Measurements from ENCODE around the gene ITPRID2.

ITPRID2 gene

GRCh38 chr2:181885096-181885495, 6.4 kb upstream of the ITPRID2 start:
- H3K27ac ChIP-seq (ENCODE audit: low read length): no peak overlapping the region
- no peaks in the 10 kb centered on the region for H3K9me3 ChIP-seq (ENCODE audit: insufficient read depth, low read depth, low read length)
- peaks cover 1% of the 10 kb centered on the region; the same call in 1 of the 2 replicates for H3K27me3 ChIP-seq (ENCODE audit: insufficient read depth, low read length)
- H3K36me3 ChIP-seq (ENCODE audit: insufficient read depth, low read depth, low read length): no peaks in the 10 kb centered on the region
- H3K4me3 ChIP-seq (ENCODE audit: low read length): no peak overlapping the region
- no peak overlapping the region for H3K9ac ChIP-seq (ENCODE audit: low read depth, low read length)
- H3K4me1 ChIP-seq (ENCODE audit: insufficient read depth, low read length): no peaks in the 10 kb centered on the region

GRCh38 chr2:181886192-181886591, 5.3 kb upstream of the ITPRID2 start:
- no peaks in the 10 kb centered on the region for H3K9me3 ChIP-seq (ENCODE audit: insufficient read depth, low read depth, low read length)
- no peaks in the 10 kb centered on the region for H3K36me3 ChIP-seq (ENCODE audit: insufficient read depth, low read depth, low read length)
- peaks cover 12% of the 10 kb centered on the region; the same call in 1 of the 2 replicates for H3K27me3 ChIP-seq (ENCODE audit: insufficient read depth, low read length)
- H3K9ac ChIP-seq (ENCODE audit: low read depth, low read length): no peak overlapping the region
- H3K4me1 ChIP-seq (ENCODE audit: insufficient read depth, low read length): peaks cover 7% of the 10 kb centered on the region
- no peak overlapping the region for H3K4me3 ChIP-seq (ENCODE audit: low read length)
- H3K27ac ChIP-seq (ENCODE audit: low read length): no peak overlapping the region

GRCh38 chr2:181887045-181887444, 4.5 kb upstream of the ITPRID2 start:
- peaks cover 14% of the 10 kb centered on the region; the same call in 1 of the 2 replicates for H3K27me3 ChIP-seq (ENCODE audit: insufficient read depth, low read length)
- no peak overlapping the region for H3K9ac ChIP-seq (ENCODE audit: low read depth, low read length)

GRCh38 chr2:181889776-181890175, 1.8 kb upstream of the ITPRID2 start:
- no peaks in the 10 kb centered on the region for H3K36me3 ChIP-seq (ENCODE audit: insufficient read depth, low read depth, low read length)
- no peak overlapping the region for H3K4me3 ChIP-seq (ENCODE audit: low read length)
- H3K9me3 ChIP-seq (ENCODE audit: insufficient read depth, low read depth, low read length): no peaks in the 10 kb centered on the region
- H3K27me3 ChIP-seq (ENCODE audit: insufficient read depth, low read length): peaks cover 32% of the 10 kb centered on the region
- H3K4me1 ChIP-seq (ENCODE audit: insufficient read depth, low read length): peaks cover 7% of the 10 kb centered on the region
- H3K9ac ChIP-seq (ENCODE audit: low read depth, low read length): no peak overlapping the region
- H3K27ac ChIP-seq (ENCODE audit: low read length): no peak overlapping the region

More at GRCh38 chr2:181887045-181887444, 4.5 kb upstream of the ITPRID2 start:
- no peaks in the 10 kb centered on the region for H3K36me3 ChIP-seq (ENCODE audit: insufficient read depth, low read depth, low read length)
- no peak overlapping the region for H3K27ac ChIP-seq (ENCODE audit: low read length)
- H3K9me3 ChIP-seq (ENCODE audit: insufficient read depth, low read depth, low read length): no peaks in the 10 kb centered on the region
- no peak overlapping the region for H3K4me3 ChIP-seq (ENCODE audit: low read length)
- H3K4me1 ChIP-seq (ENCODE audit: insufficient read depth, low read length): peaks cover 7% of the 10 kb centered on the region

- H3K9me3 ChIP-seq (ENCODE audit: insufficient read depth, low read depth, low read length): no peaks in the 10 kb centered on the region
- no peaks in the 10 kb centered on the region for H3K36me3 ChIP-seq (ENCODE audit: insufficient read depth, low read depth, low read length)
- no peak overlapping the region for H3K9ac ChIP-seq (ENCODE audit: low read depth, low read length)
- peaks cover 32% of the 10 kb centered on the region for H3K27me3 ChIP-seq (ENCODE audit: insufficient read depth, low read length)
- peaks cover 7% of the 10 kb centered on the region for H3K4me1 ChIP-seq (ENCODE audit: insufficient read depth, low read length)
- H3K4me3 ChIP-seq (ENCODE audit: low read length): no peak overlapping the region
- no peak overlapping the region for H3K27ac ChIP-seq (ENCODE audit: low read length)
Observed at GRCh38 chr2:181890271-181890670, 1.3 kb upstream of the ITPRID2 start.

- H3K4me3 ChIP-seq (ENCODE audit: low read length): peak overlapping the region; percentile 94
- peaks cover 7% of the 10 kb centered on the region for H3K4me1 ChIP-seq (ENCODE audit: insufficient read depth, low read length)
- H3K36me3 ChIP-seq (ENCODE audit: insufficient read depth, low read depth, low read length): no peaks in the 10 kb centered on the region
- no peak overlapping the region for H3K27ac ChIP-seq (ENCODE audit: low read length)
- peak overlapping the region; percentile 79 for H3K9ac ChIP-seq (ENCODE audit: low read depth, low read length)
- H3K27me3 ChIP-seq (ENCODE audit: insufficient read depth, low read length): peaks cover 32% of the 10 kb centered on the region
- H3K9me3 ChIP-seq (ENCODE audit: insufficient read depth, low read depth, low read length): no peaks in the 10 kb centered on the region
Observed at GRCh38 chr2:181891966-181892798, 652 bp downstream of the ITPRID2 start.

- Histone ChIP-seq H3K36me3 (ENCODE audit: insufficient read depth, low read depth, low read length) (no peaks in the 10 kb centered on the region), H3K4me1 (ENCODE audit: insufficient read depth, low read length) (peaks cover 7% of the 10 kb centered on the region), H3K9me3 (ENCODE audit: insufficient read depth, low read depth, low read length) (no peaks in the 10 kb centered on the region), H3K27me3 (ENCODE audit: insufficient read depth, low read length) (peaks cover 32% of the 10 kb centered on the region), H3K9ac (ENCODE audit: low read depth, low read length) (peak overlapping the region; percentile 79), H3K4me3 (ENCODE audit: low read length) (peak overlapping the region; percentile 94), H3K27ac (ENCODE audit: low read length) (no peak overlapping the region)
Observed at GRCh38 chr2:181892799-181893435, 1.4 kb downstream of the ITPRID2 start.

- Histone ChIP-seq H3K36me3 (ENCODE audit: insufficient read depth, low read depth, low read length) (peaks cover 5% of the 10 kb centered on the region; the same call in 1 of the 2 replicates), H3K4me3 (ENCODE audit: low read length) (no peak overlapping the region), H3K27me3 (ENCODE audit: insufficient read depth, low read length) (peaks cover 32% of the 10 kb centered on the region), H3K9ac (ENCODE audit: low read depth, low read length) (no peak overlapping the region), H3K27ac (ENCODE audit: low read length) (no peak overlapping the region), H3K4me1 (ENCODE audit: insufficient read depth, low read length) (peaks cover 7% of the 10 kb centered on the region), H3K9me3 (ENCODE audit: insufficient read depth, low read depth, low read length) (no peaks in the 10 kb centered on the region)
Observed at GRCh38 chr2:181894381-181894780, 2.9 kb downstream of the ITPRID2 start.

GRCh38 chr2:181895818-181896217, 4.3 kb downstream of the ITPRID2 start:
- H3K4me3 ChIP-seq (ENCODE audit: low read length): no peak overlapping the region
- no peaks in the 10 kb centered on the region for H3K9me3 ChIP-seq (ENCODE audit: insufficient read depth, low read depth, low read length)
- peaks cover 23% of the 10 kb centered on the region for H3K27me3 ChIP-seq (ENCODE audit: insufficient read depth, low read length)
- H3K27ac ChIP-seq (ENCODE audit: low read length): no peak overlapping the region
- H3K9ac ChIP-seq (ENCODE audit: low read depth, low read length): no peak overlapping the region
- peaks cover 4% of the 10 kb centered on the region for H3K4me1 ChIP-seq (ENCODE audit: insufficient read depth, low read length)
- peaks cover 19% of the 10 kb centered on the region; the same call in 1 of the 2 replicates for H3K36me3 ChIP-seq (ENCODE audit: insufficient read depth, low read depth, low read length)

- H3K27me3 ChIP-seq (ENCODE audit: insufficient read depth, low read length): peaks cover 19% of the 10 kb centered on the region
- H3K4me3 ChIP-seq (ENCODE audit: low read length): no peak overlapping the region
- peaks cover 24% of the 10 kb centered on the region for H3K36me3 ChIP-seq (ENCODE audit: insufficient read depth, low read depth, low read length)
- H3K9me3 ChIP-seq (ENCODE audit: insufficient read depth, low read depth, low read length): no peaks in the 10 kb centered on the region
- no peak overlapping the region for H3K27ac ChIP-seq (ENCODE audit: low read length)
- no peaks in the 10 kb centered on the region for H3K4me1 ChIP-seq (ENCODE audit: insufficient read depth, low read length)
- no peak overlapping the region for H3K9ac ChIP-seq (ENCODE audit: low read depth, low read length)
Observed at GRCh38 chr2:181896286-181896685, 4.8 kb downstream of the ITPRID2 start.

GRCh38 chr2:181900007-181900651, 8.6 kb downstream of the ITPRID2 start:
- no peaks in the 10 kb centered on the region for H3K27me3 ChIP-seq (ENCODE audit: insufficient read depth, low read length)
- H3K4me3 ChIP-seq (ENCODE audit: low read length): no peak overlapping the region
- H3K4me1 ChIP-seq (ENCODE audit: insufficient read depth, low read length): no peaks in the 10 kb centered on the region
- H3K27ac ChIP-seq (ENCODE audit: low read length): no peak overlapping the region
- H3K9me3 ChIP-seq (ENCODE audit: insufficient read depth, low read depth, low read length): no peaks in the 10 kb centered on the region
- no peak overlapping the region for H3K9ac ChIP-seq (ENCODE audit: low read depth, low read length)
- peaks cover 44% of the 10 kb centered on the region for H3K36me3 ChIP-seq (ENCODE audit: insufficient read depth, low read depth, low read length)

Measured in iPS-20b (cell line).